NCI-H1105 (cell line): Measurements from ENCODE around the gene PRMT3.
"Not testable (repeated sequence)": the region's sequence is repeated elsewhere in the genome, so short reads cannot be mapped to it uniquely, and the experiment has no call there.

Source experiments
- DNase-seq: peaks from one replicate; lab custom pipeline; 2025; lab: John Stamatoyannopoulos, UW

PRMT3 gene

DNA sequence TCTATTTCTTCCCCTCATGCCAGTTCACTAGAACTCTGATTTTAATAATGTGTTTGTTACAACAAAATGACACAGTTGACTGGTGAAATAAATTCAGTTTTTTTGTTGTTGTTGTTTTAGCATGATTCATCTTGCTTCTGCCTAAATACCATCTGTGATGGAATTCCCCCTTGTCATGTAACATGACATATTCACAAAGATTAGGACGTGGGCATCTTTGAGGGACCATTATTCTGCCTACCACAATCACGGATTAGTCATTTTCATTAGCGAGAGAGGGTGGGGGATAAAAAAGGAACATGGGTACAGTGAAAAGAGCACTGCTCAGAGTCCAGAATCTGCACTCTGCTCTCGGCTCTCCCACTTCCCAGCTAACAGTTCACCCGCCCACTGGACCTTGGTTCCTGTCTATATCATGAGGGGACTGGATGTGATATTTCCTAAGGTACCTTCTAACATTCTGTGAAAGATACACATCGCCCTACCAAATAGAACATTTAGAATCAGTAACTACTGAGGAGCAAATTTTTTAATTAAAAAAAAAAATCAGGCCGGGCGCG is 12.7 kb upstream of the PRMT3 start:
- no peak for DNase-seq

DNA sequence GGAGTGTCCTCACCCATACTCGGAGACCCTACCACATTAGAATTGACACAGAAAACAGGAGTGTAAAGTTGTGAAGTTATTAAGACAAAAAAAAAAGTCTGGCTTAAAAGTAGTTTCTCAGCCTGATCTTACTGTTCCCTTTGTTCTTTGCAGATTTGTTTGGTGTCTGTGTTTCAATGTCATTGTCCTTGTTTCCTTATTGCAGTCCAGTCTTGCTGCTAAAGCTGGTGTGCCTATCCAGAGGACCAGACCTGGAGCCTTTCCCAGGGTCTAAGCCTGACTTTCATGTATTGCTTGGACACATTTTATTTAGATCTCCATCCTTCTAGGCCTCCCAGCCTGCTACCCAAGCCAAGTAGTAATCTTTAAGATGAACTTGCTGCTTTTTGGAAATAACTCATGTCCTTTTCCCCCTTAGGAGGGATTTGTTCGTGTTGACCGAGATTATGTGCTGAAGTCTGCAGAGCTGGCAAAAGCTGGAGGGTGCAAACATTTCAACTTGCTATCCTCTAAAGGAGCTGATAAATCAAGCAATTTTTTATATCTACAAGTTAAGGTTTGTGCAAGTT is 11.3 kb upstream of the PRMT3 start:
- DNase-seq: no peak

DNA sequence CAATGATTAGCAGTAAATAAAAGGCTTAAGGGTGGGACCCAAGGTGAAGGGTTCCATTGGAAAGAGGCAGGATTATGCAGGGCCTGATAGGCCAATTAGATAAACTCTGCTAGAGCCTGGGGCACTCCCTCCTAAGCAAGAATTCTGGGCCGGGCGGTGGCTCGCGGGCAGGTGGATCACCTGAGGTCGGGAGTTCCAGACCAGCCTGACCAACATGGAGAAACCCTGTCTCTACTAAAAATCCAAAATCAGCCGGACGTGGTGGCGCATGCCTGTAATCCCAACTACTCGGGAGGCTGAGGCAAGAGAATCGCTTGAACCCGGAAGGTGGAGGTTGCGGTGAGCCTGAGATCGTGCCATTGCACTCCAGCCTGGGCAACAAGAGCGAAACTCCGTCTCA is 1.5 kb upstream of the PRMT3 start:
- DNase-seq: not testable (repeated sequence)

DNA sequence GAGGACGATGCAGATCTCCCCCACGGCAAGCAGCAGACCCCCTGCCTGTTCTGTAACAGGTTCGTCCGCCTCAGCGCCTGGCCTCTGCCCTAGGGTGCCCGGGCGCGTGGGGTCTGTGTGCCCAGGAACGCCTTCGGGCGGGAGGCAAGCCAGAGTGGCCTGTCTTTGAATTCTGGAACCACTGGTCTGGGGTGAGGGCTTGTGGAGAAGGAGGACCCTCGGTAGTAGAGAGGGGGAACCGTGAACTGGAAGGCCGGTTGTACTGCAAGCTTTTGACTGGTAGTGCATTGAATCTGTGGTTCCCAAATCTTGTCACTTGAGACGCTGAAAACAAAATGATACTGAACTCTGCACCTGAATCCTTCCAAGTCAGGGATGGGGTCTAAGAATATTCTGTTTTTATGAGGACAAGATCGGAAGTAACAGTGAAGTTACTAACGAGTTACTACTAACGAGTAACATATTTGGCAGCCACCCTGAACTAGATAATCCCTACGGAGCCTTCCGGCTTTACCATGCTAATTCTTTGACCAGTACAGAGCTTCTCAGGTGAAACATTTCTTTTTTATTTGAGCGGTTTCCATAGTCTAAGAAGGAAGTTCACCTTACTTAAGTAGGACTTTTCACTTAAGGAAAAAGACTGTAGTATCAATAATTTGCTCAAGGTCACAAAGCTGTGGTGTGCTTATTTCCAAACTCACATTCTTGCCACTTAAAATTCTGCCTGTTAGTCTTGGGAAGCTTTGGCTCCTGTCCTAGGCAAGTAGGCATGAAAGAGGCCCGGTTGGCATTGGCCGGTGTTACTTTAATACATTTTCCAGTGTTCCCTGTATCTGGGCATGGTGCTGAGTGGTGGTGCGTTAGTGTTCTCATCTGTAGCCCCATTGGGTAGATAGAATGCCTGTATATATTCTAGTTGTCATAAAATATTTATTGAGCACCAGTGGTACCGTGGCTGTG is 860 bp downstream of the PRMT3 start:
- DNase-seq: no peak

DNA sequence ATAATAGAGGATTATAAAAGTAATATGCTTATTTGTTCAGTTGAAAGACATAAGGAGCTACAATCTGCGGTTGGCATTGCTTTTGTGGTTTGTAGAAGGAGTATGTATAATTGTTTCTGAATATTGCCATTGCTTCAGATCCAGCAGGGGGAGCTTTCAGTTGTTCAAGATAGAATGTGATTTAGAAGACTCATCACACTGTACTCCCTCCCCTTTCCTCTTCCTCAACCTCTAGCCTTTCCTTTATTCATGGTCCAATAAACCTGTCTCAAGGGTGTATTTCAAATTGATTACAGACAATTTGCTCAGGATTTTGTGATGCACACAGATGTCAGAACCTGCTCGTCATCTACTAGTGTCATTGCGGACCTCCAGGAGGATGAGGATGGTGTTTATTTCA is 9.8 kb downstream of the PRMT3 start:
- peak; percentile 19 for DNase-seq

DNA sequence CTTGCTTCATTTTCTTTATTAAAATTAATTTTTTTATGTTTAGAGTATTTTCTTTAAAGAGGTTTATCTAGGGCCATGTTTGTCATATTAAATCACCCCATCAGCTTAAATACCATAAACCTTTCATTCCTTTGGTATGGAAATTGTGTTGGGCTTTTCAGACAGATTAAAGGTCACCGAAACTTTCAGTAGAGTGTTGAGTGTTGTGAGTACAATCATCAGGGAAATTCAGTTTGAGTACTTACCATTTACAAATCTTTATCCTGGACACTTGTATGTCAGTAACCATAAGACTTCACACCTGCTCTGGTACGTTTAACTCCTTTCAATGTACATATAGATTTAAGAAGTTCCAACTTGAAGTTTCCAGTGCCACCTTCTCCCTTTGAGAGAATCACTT is 12.0 kb downstream of the PRMT3 start:
- no peak for DNase-seq

DNA sequence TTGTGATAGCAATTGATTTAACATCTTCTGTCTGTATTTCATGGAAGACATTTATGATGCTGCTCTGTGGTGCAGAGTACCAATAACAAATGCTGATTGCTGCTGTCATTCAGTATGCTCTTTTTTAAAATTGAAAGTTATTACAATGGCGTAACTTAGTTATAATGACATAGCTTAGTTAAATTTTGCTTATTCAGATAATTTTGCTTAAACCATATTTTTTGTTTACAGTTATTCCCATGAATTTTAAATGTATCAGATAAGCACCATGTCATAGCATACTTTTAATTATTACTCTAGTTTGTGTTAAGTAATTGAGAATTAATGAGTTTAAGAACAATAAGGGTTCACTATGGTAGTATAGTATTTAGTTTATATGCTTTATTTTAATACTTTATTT is 15.5 kb downstream of the PRMT3 start:
- DNase-seq: no peak

DNA sequence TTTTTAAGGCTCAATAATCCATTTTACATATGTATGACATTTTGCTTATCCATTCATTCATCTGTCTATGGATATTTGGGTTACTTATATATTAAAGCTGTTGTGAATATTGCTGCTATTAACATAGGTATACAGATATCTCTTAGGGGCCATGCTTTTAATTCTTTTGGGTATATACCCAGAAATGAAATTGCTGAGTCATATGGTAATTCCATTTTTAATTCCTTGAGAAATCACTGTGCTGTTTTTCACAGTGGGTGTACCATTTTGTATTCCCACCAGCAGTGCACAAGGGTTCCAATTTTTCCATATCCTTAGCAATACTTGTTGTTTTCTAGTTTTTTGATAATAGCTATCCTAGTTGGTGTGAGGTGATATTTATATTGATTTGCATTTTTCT is 19.0 kb downstream of the PRMT3 start:
- DNase-seq: no peak

DNA sequence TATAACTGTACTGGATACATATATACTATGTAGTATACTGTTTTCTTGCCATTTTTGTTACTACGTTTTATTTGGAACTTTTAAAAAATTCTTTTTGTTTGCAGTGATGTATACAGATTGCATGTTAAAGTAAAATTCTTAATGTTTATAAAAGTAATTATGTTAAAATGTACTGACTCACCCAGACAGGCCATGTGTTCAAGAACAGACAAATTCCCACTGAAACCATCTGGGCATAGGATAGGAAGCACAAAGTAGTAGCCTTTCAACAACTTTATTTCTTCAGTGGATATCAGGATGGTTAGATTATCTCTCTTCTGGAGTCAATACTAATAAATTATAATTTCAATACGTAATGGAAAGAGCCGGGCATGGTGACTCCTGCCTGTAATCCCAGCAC is 19.8 kb downstream of the PRMT3 start:
- DNase-seq: no peak

DNA sequence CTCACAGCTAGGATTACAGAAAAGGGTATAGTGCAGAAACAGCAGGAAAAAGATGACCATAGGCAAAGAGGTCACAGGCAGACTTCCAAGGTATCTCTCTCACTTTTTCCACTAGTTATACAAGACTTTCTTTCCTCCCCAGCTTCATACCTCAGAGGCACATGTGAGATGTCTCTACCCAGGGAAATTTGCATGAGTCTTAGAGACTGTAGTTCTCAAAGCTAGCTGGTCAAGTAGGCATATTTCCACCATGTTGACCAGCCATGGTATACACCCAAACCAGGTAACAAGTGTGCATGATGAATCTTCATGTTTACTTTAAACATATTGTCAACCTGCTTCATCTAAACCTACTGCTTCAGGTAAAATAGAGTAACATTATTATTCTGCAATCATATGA is 27.9 kb downstream of the PRMT3 start:
- no peak for DNase-seq

DNA sequence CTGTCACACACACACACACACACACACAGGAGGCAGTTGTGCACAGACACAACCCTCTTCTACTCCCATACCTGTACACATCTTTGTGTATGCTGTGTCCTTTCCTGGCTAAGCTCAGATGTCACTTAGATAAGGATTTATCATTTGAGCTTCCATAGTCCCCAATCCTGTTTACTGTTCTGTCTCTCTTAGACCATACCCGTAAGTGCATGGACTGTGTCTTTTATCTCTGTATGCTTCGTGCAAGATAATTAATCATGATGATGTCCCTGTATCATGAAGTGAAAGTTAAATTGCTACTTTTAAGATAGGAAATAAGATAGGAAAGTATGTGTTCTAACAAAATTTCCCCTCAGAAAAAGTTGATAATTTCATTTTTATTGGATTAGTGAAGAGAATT is 30.3 kb downstream of the PRMT3 start:
- DNase-seq: no peak

DNA sequence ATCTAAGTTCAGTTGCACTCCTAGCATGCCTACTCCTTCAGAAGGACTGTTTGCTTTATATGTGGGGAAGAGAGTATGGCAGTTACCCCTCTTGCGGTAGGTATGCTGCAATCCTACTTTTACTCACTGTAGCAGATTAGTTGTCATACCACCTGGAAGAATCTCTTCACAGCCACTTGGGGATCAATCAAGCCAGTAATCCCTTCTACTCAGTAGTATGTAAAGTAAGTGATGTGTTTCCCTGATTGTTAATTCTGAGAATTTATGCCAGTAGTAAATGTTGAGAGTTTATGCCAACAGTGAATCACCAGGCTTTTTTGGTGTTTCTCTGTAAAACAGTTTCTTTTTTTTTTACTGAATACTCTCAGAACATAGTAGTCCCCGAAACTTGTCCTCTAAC is 34.4 kb downstream of the PRMT3 start:
- DNase-seq: no peak

DNA sequence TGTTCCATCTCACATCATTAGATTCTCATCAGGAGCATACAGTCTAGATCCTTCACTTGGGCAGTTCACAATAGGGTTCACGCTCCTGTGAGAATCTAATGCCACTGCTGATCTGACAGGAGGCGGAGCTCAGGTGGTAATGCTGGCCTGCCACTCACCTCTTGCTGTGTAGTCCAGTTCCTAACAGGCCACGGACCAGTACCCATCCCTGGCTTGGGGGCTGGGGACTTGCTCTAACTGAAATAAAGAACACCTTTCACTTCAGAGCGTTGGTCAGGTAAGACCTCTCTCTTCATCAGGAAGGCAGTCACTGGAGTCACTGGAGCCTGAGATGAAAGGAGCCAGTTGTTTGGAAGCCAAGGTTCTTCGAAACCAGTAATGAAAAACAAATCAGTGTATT is 41.7 kb downstream of the PRMT3 start:
- DNase-seq: no peak

DNA sequence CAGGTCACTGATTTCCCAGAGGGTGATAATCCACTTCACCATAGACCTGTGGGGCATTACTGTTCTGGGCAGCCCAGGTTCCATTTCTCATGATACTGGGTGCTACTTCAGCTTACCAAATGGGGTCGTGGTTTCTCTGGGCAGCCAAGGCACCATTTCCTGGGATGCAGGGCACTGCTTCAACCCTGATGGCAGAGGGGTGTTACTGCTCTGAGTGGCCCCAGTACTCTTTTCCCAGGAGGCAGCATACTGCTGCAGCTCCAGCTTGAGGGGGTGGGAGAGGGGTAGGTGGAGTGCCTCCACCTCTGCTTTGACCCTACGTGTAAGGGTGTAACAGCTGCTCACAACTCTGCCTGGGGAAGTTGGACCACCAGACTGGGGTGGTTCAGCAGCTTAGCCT is 51.1 kb downstream of the PRMT3 start:
- DNase-seq: no peak

DNA sequence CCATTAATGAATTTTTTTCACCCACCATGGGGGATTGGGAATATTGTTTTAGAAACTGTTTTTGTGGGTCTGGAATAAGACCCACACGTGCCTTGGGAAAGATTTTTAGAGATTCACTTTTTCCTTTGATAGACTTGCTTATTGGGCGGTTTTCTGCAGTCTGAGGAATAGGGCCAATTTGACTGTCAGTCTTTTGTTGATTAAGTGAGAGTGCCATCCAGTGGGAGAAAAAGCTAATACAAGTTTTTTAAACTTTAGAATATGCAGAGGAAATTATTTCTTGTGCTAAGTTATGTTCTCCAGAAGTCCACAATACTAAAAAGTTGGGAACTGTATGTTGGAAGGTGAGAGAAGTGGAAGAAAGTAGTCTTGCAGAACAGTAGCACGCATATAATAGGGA is 56.1 kb downstream of the PRMT3 start:
- DNase-seq: peak; percentile 24

DNA sequence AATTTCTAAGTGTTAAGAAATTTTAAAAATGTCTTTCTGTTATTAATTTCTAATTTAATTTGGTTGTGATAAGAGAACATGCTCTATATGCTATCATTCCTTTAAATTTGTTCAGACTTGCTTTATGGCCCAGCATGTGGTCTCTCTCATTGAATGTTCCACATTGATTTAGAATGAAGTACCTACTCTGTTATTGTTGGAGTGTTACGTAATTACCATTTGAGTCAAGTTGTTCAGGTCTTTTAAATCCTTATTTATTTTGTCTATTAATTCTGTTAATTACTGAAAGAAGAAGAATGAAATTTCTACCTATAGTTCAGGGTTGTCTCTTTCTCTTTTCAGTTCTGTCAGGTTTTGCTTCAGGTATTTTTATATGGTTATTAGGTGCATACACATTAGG is 57.0 kb downstream of the PRMT3 start:
- DNase-seq: peak; percentile 42

DNA sequence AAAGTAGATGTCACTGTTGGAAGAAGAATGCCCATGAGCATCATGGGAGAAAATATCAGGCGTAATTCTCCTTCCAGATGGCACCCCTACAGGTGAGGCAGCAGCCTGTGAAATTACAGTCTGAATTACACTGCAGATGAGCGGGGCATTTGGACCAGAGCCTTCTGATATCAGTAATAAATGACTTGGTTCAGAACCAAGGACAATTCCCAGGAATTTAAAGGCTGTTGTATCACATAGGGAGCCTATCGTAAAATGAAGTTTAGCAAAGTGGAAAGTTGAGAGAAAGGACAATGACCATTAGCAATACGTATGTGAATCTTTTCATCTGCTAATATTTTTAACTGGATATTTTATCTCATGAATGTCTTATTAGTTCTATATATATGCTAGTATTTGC is 61.3 kb downstream of the PRMT3 start:
- no peak for DNase-seq

DNA sequence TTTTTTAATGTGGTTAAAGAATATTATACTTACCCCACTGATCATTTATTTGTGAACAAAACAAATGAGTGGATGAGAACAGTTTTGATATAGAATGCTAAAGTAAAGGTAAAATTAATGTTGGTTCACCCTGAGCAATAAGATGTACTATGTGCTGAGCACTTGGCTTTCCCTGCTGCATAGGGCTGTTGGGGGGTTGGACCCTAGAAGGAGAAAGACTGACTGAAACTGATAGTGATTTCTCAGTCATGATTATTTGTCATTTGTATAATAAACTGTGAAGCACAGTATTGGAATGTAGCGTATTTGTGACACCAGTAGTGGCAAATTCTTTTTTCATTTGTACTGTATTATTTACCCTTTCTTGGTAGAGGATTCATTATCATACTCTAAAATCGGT is 63.3 kb downstream of the PRMT3 start:
- no peak for DNase-seq

DNA sequence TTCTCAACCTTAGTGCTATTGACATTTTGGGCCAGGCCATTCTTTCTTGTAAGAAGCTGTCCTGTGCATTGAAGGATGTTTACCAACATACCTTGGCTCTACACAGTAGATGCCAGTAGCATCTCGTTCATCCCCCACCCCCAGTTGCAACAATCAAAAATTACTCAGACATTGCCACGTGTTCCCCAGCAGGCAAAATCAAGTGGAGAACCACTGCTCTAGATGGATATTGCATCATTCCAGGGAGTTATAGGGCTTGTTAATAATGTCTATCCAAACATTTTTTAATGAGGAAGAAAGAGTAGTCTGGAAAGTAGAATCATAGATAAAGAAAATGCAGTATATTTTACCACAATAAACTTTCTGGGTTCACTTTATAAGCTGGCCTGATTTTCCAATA is 64.1 kb downstream of the PRMT3 start:
- DNase-seq: no peak

DNA sequence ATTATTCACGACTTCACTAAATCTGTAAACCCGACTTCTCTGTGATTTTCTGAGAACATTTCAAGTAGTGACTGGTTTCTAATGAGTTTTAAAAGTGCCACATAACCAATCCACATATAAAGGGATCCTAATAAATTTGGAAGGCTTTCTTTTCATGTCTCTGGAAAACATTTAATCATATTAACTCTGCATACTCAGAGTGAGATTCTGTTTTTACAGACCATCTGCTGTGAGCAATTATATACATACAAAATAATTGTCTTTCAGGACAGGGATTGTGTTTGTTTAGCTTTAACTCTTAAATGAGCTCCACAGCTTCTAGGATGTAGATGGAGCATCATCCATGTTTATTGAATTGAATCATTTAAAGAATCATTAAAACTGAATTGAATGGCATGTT is 65.1 kb downstream of the PRMT3 start:
- peak; percentile 37 for DNase-seq

DNA sequence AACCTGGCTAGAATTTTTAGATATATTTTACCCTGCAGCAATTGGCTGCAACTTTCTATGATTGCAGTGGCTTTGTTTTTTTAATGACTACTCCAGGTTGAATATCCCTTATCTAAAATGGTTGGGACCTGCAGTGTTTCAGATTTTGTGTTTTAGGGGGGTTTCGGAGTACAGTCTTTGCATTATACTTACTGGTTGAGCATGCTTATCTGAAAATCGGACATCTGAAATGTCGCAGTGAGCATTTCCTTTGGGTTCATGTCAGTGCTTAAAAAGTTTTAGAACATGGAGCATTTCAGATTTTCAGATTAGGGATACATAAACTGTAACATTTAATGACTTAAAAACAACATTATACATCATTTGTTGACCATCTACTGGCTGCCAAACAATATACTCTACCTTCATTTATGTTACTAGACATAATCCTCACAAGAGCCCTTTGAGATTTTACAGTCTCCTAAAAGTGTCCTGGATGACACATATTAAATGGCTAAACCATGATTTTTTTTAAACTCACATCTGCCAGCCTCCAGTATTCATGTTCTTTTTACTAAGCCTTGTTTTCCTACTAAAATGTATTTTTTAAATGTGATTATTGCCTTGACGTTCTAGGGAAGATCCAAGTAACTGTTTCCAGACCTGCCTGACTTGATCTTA is 66.3 kb downstream of the PRMT3 start:
- DNase-seq: no peak

DNA sequence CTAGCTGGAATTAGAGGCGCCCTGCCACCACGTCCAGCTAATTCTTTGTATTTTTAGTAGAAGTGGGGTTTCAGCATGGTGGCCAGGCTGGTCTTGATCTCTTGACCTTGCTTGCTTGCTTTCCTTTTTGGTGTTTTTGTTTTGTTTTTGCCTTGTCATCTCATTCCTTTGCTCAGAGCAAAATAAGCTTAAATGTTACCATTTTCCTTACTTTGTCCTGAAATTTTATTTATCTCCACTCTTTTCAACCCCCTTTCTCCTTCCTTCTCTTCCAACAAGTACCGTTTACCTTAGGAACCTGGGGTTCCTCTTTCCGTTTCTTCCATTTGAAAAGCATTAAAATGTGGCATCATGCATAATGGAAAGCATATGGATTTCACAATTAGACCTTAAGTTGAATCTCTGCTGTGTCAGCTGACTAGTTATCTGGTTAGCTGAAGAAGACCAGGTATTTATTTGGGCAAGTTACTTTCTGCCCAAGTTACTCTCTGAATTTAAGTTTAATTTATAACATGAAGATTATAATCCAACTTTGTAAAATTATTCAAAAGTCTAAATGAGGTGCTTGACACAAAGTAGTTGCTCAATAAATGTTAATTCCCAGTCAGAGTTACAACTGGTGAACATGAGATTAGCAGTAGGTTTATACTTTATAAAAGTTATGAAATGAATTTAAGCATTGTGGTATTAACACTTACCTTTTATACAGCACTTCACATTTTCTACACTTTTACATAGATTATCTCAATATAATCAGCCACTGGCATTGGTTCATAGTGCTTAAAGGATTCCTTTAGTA is 69.7 kb downstream of the PRMT3 start:
- no peak for DNase-seq
